HAP-1 (cell line): ENCODE data around the gene STK39.
"Not testable (repeated sequence)": the region's sequence is repeated elsewhere in the genome, so short reads cannot be mapped to it uniquely, and the experiment has no call there.

Experiments
- DNase-seq, 2 experiments: peaks; one replicate each; pipeline ENCODE4 v3.0.0-alpha.2; 2016 to 2020; ENCODE audit warnings: low spot score in 2 of 2
- H3K27me3 ChIP-seq: fragments of 250-450 bp; sonication (Bioruptor Pico); 2 replicates; pipeline ENCODE4 v1.5.1; 2020; ENCODE audit warnings: low read depth, mild to moderate bottlenecking, moderate library complexity
- H3K36me3 ChIP-seq: fragments of 250-450 bp; sonication (Bioruptor Pico); replicated peaks from 2 replicates; pipeline ENCODE4 v1.5.1; 2020; ENCODE audit warnings: mild to moderate bottlenecking
- H3K4me1 ChIP-seq: fragments of 250-450 bp; sonication (Bioruptor Pico); 2 replicates; pipeline ENCODE4 v1.5.1; 2020; ENCODE audit warnings: mild to moderate bottlenecking
- H3K4me3 ChIP-seq: fragments of 250-450 bp; sonication (Bioruptor Pico); 2 replicates; pipeline ENCODE4 v1.5.1; 2020; ENCODE audit warnings: mild to moderate bottlenecking, moderate library complexity
- H3K9me3 ChIP-seq: fragments of 250-450 bp; sonication (Bioruptor Pico); 2 replicates; pipeline ENCODE4 v1.5.1; 2020; ENCODE audit warnings: mild to moderate bottlenecking, moderate library complexity
- in situ Hi-C: fragments of 300-500 bp; cut with MboI; formaldehyde crosslinking; loops from 3 replicates; pipeline ENCODE4 v1.14.3; 2020; ENCODE audit warnings: low sequenced_read_pairs, inconsistent platforms, mixed read lengths

The STK39 gene

GRCh38 chr2:168247341-168248261 is at the start of gene STK39:
STK39 (minus strand) TSS chr2:168247595; CDS start chr2:168247435, 160 bp downstream.
- Histone ChIP-seq H3K36me3 (no peaks in the 10 kb centered on the region), H3K9me3 (no peaks in the 10 kb centered on the region), H3K4me1 (peaks cover 36% of the 10 kb centered on the region), H3K27me3 (no peaks in the 10 kb centered on the region), H3K4me3 (peak within 1 kb of the TSS; percentile 56)
- in situ Hi-C loops, result no loop called here
- peak; percentile 78 to 86 for DNase-seq

- Histone ChIP-seq H3K4me1 (peaks cover 5% of the 10 kb centered on the region), H3K4me3 (no peak overlapping the region), H3K9me3 (no peaks in the 10 kb centered on the region), H3K36me3 (no peaks in the 10 kb centered on the region), H3K27me3 (no peaks in the 10 kb centered on the region)
- no peak for DNase-seq
- in situ Hi-C loops, result no loop called here
Observed at GRCh38 chr2:168295051-168295450, 47.7 kb upstream of the STK39 start.

- no peaks in the 10 kb centered on the region for H3K9me3 ChIP-seq
- H3K4me3 ChIP-seq, result no peak overlapping the region
- H3K27me3 ChIP-seq, result no peaks in the 10 kb centered on the region
- in situ Hi-C loops, result no loop called here
- no peaks in the 10 kb centered on the region for H3K36me3 ChIP-seq
- DNase-seq, result no peak
- H3K4me1 ChIP-seq, result peaks cover 9% of the 10 kb centered on the region
Observed at GRCh38 chr2:168294409-168294808, 47.0 kb upstream of the STK39 start.

- peaks cover 13% of the 10 kb centered on the region for H3K4me1 ChIP-seq
- no peak overlapping the region for H3K4me3 ChIP-seq
- DNase-seq, result no peak
- H3K27me3 ChIP-seq, result no peaks in the 10 kb centered on the region
- no peaks in the 10 kb centered on the region for H3K36me3 ChIP-seq
- in situ Hi-C loops, result no loop called here
- no peaks in the 10 kb centered on the region for H3K9me3 ChIP-seq
Observed at GRCh38 chr2:168293766-168294165, 46.4 kb upstream of the STK39 start.

GRCh38 chr2:168290391-168290790 is 43.0 kb upstream of the STK39 start:
- Histone ChIP-seq H3K36me3 (no peaks in the 10 kb centered on the region), H3K9me3 (no peaks in the 10 kb centered on the region), H3K27me3 (no peaks in the 10 kb centered on the region), H3K4me1 (peaks cover 13% of the 10 kb centered on the region), H3K4me3 (no peak overlapping the region)
- in situ Hi-C loops, result no loop called here
- no peak for DNase-seq

GRCh38 chr2:168289880-168290279 is 42.5 kb upstream of the STK39 start:
- in situ Hi-C loops, result no loop called here
- no peaks in the 10 kb centered on the region for H3K36me3 ChIP-seq
- H3K4me1 ChIP-seq, result peaks cover 13% of the 10 kb centered on the region
- H3K27me3 ChIP-seq, result no peaks in the 10 kb centered on the region
- no peak overlapping the region for H3K4me3 ChIP-seq
- peak in 1 of 2 experiments; percentile 35 for DNase-seq
- H3K9me3 ChIP-seq, result no peaks in the 10 kb centered on the region

- H3K9me3 ChIP-seq, result no peaks in the 10 kb centered on the region
- no peak for DNase-seq
- in situ Hi-C loops, result no loop called here
- H3K4me1 ChIP-seq, result peaks cover 25% of the 10 kb centered on the region
- H3K4me3 ChIP-seq, result no peak overlapping the region
- no peaks in the 10 kb centered on the region for H3K36me3 ChIP-seq
- no peaks in the 10 kb centered on the region for H3K27me3 ChIP-seq
Observed at GRCh38 chr2:168286535-168286934, 39.1 kb upstream of the STK39 start.

- no peaks in the 10 kb centered on the region for H3K36me3 ChIP-seq
- no peaks in the 10 kb centered on the region for H3K27me3 ChIP-seq
- H3K4me1 ChIP-seq, result peaks cover 4% of the 10 kb centered on the region
- DNase-seq, result peak in 1 of 2 experiments; percentile 28
- in situ Hi-C loops, result no loop called here
- no peaks in the 10 kb centered on the region for H3K9me3 ChIP-seq
- no peak overlapping the region for H3K4me3 ChIP-seq
Observed at GRCh38 chr2:168278424-168278888, 31.1 kb upstream of the STK39 start.

GRCh38 chr2:168277276-168277675 is 29.9 kb upstream of the STK39 start:
- H3K9me3 ChIP-seq, result no peaks in the 10 kb centered on the region
- in situ Hi-C loops, result no loop called here
- no peaks in the 10 kb centered on the region for H3K4me1 ChIP-seq
- H3K4me3 ChIP-seq, result no peak overlapping the region
- H3K36me3 ChIP-seq, result no peaks in the 10 kb centered on the region
- no peaks in the 10 kb centered on the region for H3K27me3 ChIP-seq
- DNase-seq, result no peak

GRCh38 chr2:168272225-168272624 is 24.8 kb upstream of the STK39 start:
- no peaks in the 10 kb centered on the region for H3K9me3 ChIP-seq
- peaks cover 13% of the 10 kb centered on the region for H3K4me1 ChIP-seq
- no peaks in the 10 kb centered on the region for H3K27me3 ChIP-seq
- in situ Hi-C loops, result no loop called here
- DNase-seq, result no peak
- no peak overlapping the region for H3K4me3 ChIP-seq
- H3K36me3 ChIP-seq, result no peaks in the 10 kb centered on the region

- H3K36me3 ChIP-seq, H3K4me1 ChIP-seq, H3K27me3 ChIP-seq, H3K4me3 ChIP-seq, in situ Hi-C loops, DNase-seq, H3K9me3 ChIP-seq: not testable (repeated sequence)
Observed at GRCh38 chr2:168262926-168263325, 15.5 kb upstream of the STK39 start.

GRCh38 chr2:168256448-168256847 is 9.1 kb upstream of the STK39 start:
- Histone ChIP-seq H3K4me3 (no peak overlapping the region), H3K9me3 (0 out of 2 replicates have a peak, but pooled peaks cover 3% of the 10 kb centered on the region), H3K4me1 (no peaks in the 10 kb centered on the region), H3K36me3 (no peaks in the 10 kb centered on the region), H3K27me3 (no peaks in the 10 kb centered on the region)
- DNase-seq, result no peak
- in situ Hi-C loops, result no loop called here

- H3K9me3 ChIP-seq, result 0 out of 2 replicates have a peak, but pooled peaks cover 3% of the 10 kb centered on the region
- no peaks in the 10 kb centered on the region for H3K27me3 ChIP-seq
- in situ Hi-C loops, result no loop called here
- H3K36me3 ChIP-seq, result no peaks in the 10 kb centered on the region
- H3K4me3 ChIP-seq, result no peak overlapping the region
- no peaks in the 10 kb centered on the region for H3K4me1 ChIP-seq
- DNase-seq, result no peak
Observed at GRCh38 chr2:168255866-168256265, 8.5 kb upstream of the STK39 start.

GRCh38 chr2:168255103-168255502 is 7.7 kb upstream of the STK39 start:
- H3K9me3 ChIP-seq, result 0 out of 2 replicates have a peak, but pooled peaks cover 3% of the 10 kb centered on the region
- no peak for DNase-seq
- in situ Hi-C loops, result no loop called here

More at GRCh38 chr2:168255103-168255502, 7.7 kb upstream of the STK39 start:
- Histone ChIP-seq H3K4me3 (no peak overlapping the region), H3K27me3 (no peaks in the 10 kb centered on the region), H3K36me3 (no peaks in the 10 kb centered on the region), H3K4me1 (no peaks in the 10 kb centered on the region)
